K562 (cell line): Measurements from ENCODE around the gene TNFRSF6B. TPM values are rescaled to one million over a fixed set of nuclear protein-coding genes. Genes with fewer than 3 reads are reported as not detected.
A peak's percentile ranks its signal among the peaks of the same experiment; 100 is the strongest.

Experiments
- ATAC-seq: fragments of 200-7000 bp; cut with Tn5 transposase; 3 replicates; pipeline ENCODE4 v1.9.1; 2020; ENCODE audit warnings: moderate library complexity
- BruUV-seq: library from RNA; stranded (reverse); fragments of 400-500 nt; replicated peaks from 2 replicates; lab custom pipeline; 2021; lab: Mats Ljungman, UMichigan
- CTCF ChIA-PET: fragments of 300-600 bp; formaldehyde crosslinking; extraction: SDS; loops from one replicate; lab custom pipeline; 2021; ENCODE audit warnings: low intra/inter-chr PET ratio; lab: Yijun Ruan, JAX
- POLR2A ChIA-PET: fragments of 300-600, 350-650 bp; sonication (Branson Sonifier 250); formaldehyde crosslinking; extraction: SDS; loops from one replicate; lab custom pipeline; 2021; ENCODE audit warnings: antibody characterized with exemption, inconsistent platforms; lab: Yijun Ruan, JAX
- DNase-seq, 4 experiments: peaks; one replicate each; pipeline versions ENCODE4 v3.0.0 to v3.0.0-alpha.2; 2011 to 2018; ENCODE audit warnings: low spot score in 3 of 4, mixed read lengths in 3 of 4; ENCODE audit errors: extremely low read depth in 1 of 4
- FAIRE-seq: peaks from 2 replicates; lab custom pipeline; 2011; peaks lifted over from hg19 to GRCh38; lab: Jason Lieb, UNC
- H2AFZ ChIP-seq: 2 replicates; pipeline ENCODE4 v1.6.0; 2011; ENCODE audit warnings: low read depth, low read length, control low read depth, inconsistent platforms
- H3K27ac ChIP-seq: fragments of 200-600 bp; 3 replicates; pipeline ENCODE4 v1.8.0; 2011; ENCODE audit warnings: low read depth, mild to moderate bottlenecking, control low read depth, inconsistent platforms, low read length, moderate library complexity, mixed read lengths; ENCODE audit errors: extremely low read depth
- H3K27me3 ChIP-seq, 2 experiments: fragments of 300-600 bp in 1 of 2; 2 replicates in 1 of 2; 3 replicates in 1 of 2; pipeline versions ENCODE4 v1.6.0 to v1.8.0; 2011; ENCODE audit warnings: inconsistent platforms in 2 of 2, low read length in 2 of 2, mild to moderate bottlenecking in 1 of 2, mixed read lengths in 1 of 2, moderate library complexity in 1 of 2; ENCODE audit not compliant: control insufficient read depth in 2 of 2, insufficient read depth in 2 of 2
- H3K36me3 ChIP-seq: fragments of 300-600 bp; 3 replicates; pipeline ENCODE4 v1.8.0; 2011; ENCODE audit warnings: mild to moderate bottlenecking, low read length, inconsistent platforms; ENCODE audit not compliant: control insufficient read depth, insufficient read depth
- H3K4me1 ChIP-seq, 2 experiments: fragments of 200-600 bp in 1 of 2; replicated peaks in 1 of 2; 2 replicates in 1 of 2; 3 replicates in 1 of 2; pipeline versions ENCODE4 v1.5.1 to v1.8.0; 2011; ENCODE audit warnings: inconsistent platforms in 2 of 2, low read length in 2 of 2, mild to moderate bottlenecking in 1 of 2, mixed read lengths in 1 of 2, moderate library complexity in 1 of 2; ENCODE audit not compliant: control insufficient read depth in 2 of 2, insufficient read depth in 2 of 2
- H3K4me2 ChIP-seq: 2 replicates; pipeline ENCODE4 v1.6.1; 2011; ENCODE audit warnings: low read length, control low read depth, inconsistent platforms, mixed read lengths; ENCODE audit not compliant: insufficient read depth
- H3K4me3 ChIP-seq: fragments of 200-600 bp; sonication (generic), shearing (Covaris generic); 2 replicates; pipeline ENCODE4 v1.5.1; 2016; ENCODE audit warnings: control low read depth, inconsistent platforms
- H3K79me2 ChIP-seq: fragments of 200-600 bp; 3 replicates; pipeline ENCODE4 v1.8.0; 2011; ENCODE audit warnings: low read length, inconsistent platforms; ENCODE audit not compliant: control insufficient read depth, insufficient read depth
- H3K9ac ChIP-seq, 2 experiments: 2 replicates each; pipeline versions ENCODE4 v1.6.0 to v1.6.1; 2011; ENCODE audit warnings: low read depth in 2 of 2, low read length in 2 of 2, control low read depth in 1 of 2, inconsistent platforms in 1 of 2, mild to moderate bottlenecking in 1 of 2, mixed read lengths in 1 of 2; ENCODE audit not compliant: insufficient read depth in 1 of 2
- H3K9me1 ChIP-seq: one replicate; pipeline ENCODE4 v1.6.0; 2011; ENCODE audit warnings: inconsistent platforms, mild to moderate bottlenecking, low read length, moderate library complexity; ENCODE audit not compliant: control insufficient read depth, insufficient read depth
- H3K9me3 ChIP-seq: replicated peaks from 2 replicates; pipeline ENCODE4 v1.5.1; 2011; ENCODE audit warnings: low read depth, low read length, inconsistent platforms; ENCODE audit not compliant: control insufficient read depth, insufficient read depth
- H4K20me1 ChIP-seq: replicated peaks from 2 replicates; pipeline ENCODE4 v1.6.1; 2011; ENCODE audit warnings: low read length, inconsistent platforms, mixed read lengths; ENCODE audit not compliant: control insufficient read depth, insufficient read depth
- JUNB ChIP-seq: fragments of 450-650 bp; formaldehyde crosslinking; conservative IDR thresholded peaks from 2 replicates; pipeline ENCODE4 v1.4.0; 2020; ENCODE audit warnings: mild to moderate bottlenecking
- L3MBTL2 ChIP-seq: fragments of 450-650 bp; IDR thresholded peaks from 2 replicates; pipeline ENCODE4 v1.6.1; 2016; ENCODE audit warnings: mild to moderate bottlenecking, moderate library complexity
- NBN ChIP-seq: fragments of 450-650 bp; IDR thresholded peaks from 2 replicates; pipeline ENCODE4 v1.6.1; 2016; ENCODE audit warnings: low read depth, mild to moderate bottlenecking
- RFX7 ChIP-seq: fragments of 250-450 bp; sonication (Bioruptor Pico); IDR thresholded peaks from 2 replicates; pipeline ENCODE4 v1.5.1; 2021; ENCODE audit warnings: mild to moderate bottlenecking
- TAF1 ChIP-seq: IDR thresholded peaks from 2 replicates; pipeline ENCODE4 v1.6.1; 2011; ENCODE audit warnings: mild to moderate bottlenecking, low read length, moderate library complexity; ENCODE audit not compliant: insufficient read depth, control insufficient read depth, severe bottlenecking; ENCODE audit errors: extremely low read depth
- TARDBP ChIP-seq: fragments of 450-650 bp; IDR thresholded peaks from 2 replicates; pipeline ENCODE4 v1.6.1; 2016
- TFAM ChIP-seq: fragments of 250-450 bp; sonication (Bioruptor Pico); conservative IDR thresholded peaks from 2 replicates; pipeline ENCODE4 v1.5.0; 2021; ENCODE audit warnings: mild to moderate bottlenecking, moderate library complexity
- ZNF253 ChIP-seq: fragments of 250-450 bp; sonication (Bioruptor Pico); conservative IDR thresholded peaks from 2 replicates; pipeline ENCODE4 v1.6.1; 2021; ENCODE audit warnings: mild to moderate bottlenecking
- ZNF41 ChIP-seq: fragments of 250-450 bp; sonication (Bioruptor Pico); conservative IDR thresholded peaks from 2 replicates; pipeline ENCODE4 v1.4.0; 2020; ENCODE audit warnings: mild to moderate bottlenecking
- ZNF444 ChIP-seq: fragments of 250-450 bp; sonication (Bioruptor Pico); IDR thresholded peaks from 2 replicates; pipeline ENCODE4 v1.4.0; 2020; ENCODE audit warnings: mild to moderate bottlenecking, moderate library complexity
- WGBS: fragments of 100-300 bp; shearing (Covaris generic); methylation state at CpG from one replicate; pipeline ENCODE4 v1.1.6; 2016; ENCODE audit warnings: low coverage, mixed read lengths; ENCODE audit not compliant: insufficient coverage; ENCODE audit errors: missing lambda C conversion rate; 5-methylcytosine and 5-hydroxymethylcytosine counted together
- in situ Hi-C: fragments of 300-500 bp; cut with MboI; formaldehyde crosslinking; loops from 4 replicates; pipeline ENCODE4 v1.15.0; 2018; ENCODE audit warnings: inconsistent platforms, mixed read lengths
- intact Hi-C: fragments of 100-400 bp; cut with micrococcal nuclease; formaldehyde crosslinking; loops from 2 replicates; pipeline ENCODE4 v1.14.2; 2022
- polyA plus RNA-seq, 8 experiments: library from polyadenylated mRNA; depleted of rRNA in 4 of 8; stranded (reverse) in 5 of 8; unstranded in 3 of 8; fragments of >200 nt; fragmentation: Nextera tagmentation in 2 of 8; fragmentation: Illumina TruSeq in 1 of 8; extraction: Ambion mirVana in 2 of 8; extraction: Trizol in 1 of 8; gene quantifications; 2 replicates each; pipeline versions ENCODE4 v1.2.1 to v1.2.3, GENCODE V29; 2011 to 2014; ENCODE audit warnings: inconsistent platforms in 1 of 8, missing spikeins in 1 of 8
- total RNA-seq, 7 experiments: library from RNA; depleted of rRNA in 6 of 7; stranded (reverse); fragments of >200 nt in 6 of 7; fragmentation: Illumina TruSeq in 2 of 7; extraction: Trizol in 2 of 7; gene quantifications; 2 replicates each; pipeline versions ENCODE4 v1.2.1 to v1.2.3, GENCODE V29; 2011 to 2021; ENCODE audit warnings: low replicate concordance in 1 of 7
- TF ChIP-seq, protein P1 (sequence below), 2 experiments: fragments of 450-650 bp; formaldehyde crosslinking in 1 of 2; IDR thresholded peaks; 2 replicates each; pipeline versions ENCODE4 v1.4.0 to v1.6.1; 2014 to 2020; ENCODE audit warnings: mild to moderate bottlenecking in 2 of 2, borderline replicate concordance in 1 of 2, low read depth in 1 of 2
- TF ChIP-seq, protein P2 (sequence below): fragments of 450-650 bp; formaldehyde crosslinking; IDR thresholded peaks from 2 replicates; pipeline ENCODE4 v1.4.0; 2022; ENCODE audit warnings: missing genetic modification characterization

Gene TNFRSF6B
- total and polyA plus RNA-seq, 9 of the 15 experiments (the other 6 are each of a cell fraction or from before 2014, with no cell fraction given), result 0.10 to 3.5 (median 0.32) TPM; not detected in 6

DNA sequence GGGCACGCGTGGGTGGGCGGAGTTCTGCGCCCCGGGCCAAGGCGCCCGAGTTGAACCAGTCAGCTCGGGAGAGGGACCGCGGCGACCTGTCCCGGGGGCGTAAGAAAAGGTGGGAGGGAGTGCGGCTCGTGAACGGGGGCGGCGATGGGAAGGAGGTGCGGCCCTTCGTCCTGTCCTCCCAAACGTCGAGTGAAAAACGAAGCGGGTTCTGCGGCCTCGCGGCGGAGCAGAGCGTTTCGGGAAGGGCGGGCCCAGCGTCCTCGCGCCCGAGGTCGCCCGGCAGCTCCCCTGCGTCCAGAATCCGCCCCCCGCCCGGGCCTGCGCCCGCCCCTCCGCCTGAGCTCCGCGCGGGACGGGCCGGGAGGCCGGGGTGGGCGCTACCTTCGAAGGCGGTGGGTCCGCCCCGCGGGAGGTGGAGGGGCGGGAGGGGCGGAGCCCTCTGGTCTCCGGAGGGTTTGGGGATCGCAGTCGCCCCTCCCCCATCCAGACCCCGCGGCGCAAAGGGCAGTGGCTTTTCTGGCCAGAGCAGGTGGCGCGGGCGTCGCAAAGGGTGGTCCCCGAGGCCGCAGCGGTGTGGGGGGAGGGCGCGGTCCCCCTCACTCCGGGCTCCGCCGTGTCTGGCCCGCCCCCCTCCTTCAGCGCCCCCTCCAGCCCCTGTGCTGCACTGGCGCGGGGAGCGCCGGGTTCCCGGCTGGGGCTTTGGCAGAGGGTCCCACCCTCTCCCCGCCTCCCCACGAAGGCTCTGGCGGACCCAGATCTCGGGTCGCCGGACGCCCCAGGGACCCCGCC, 44.1 kb upstream of the TNFRSF6B start:
- CTCF ChIA-PET, result no interaction called here
- FAIRE-seq (no peak), DNase-seq (peak; percentile 59 to 66 (median 63)), ATAC-seq (peak; percentile 28)
- H3K36me3 ChIP-seq, result peaks cover 7% of the 10 kb centered on the region; the same call in 1 of the 3 replicates
- intact Hi-C loops, result loop anchor here (10.0 kb wide), 1 partner anchor 118 kb away; the partner anchor contains the start of gene PTK6
- H3K4me1 ChIP-seq, result peaks cover 30 to 72% of the 10 kb centered on the region in 2 experiments
- no peaks in the 10 kb centered on the region for H3K9me3 ChIP-seq
- no TSS peak for BruUV-seq
- H3K9me1 ChIP-seq, result peaks cover 3% of the 10 kb centered on the region
- H3K9ac ChIP-seq, result peak overlapping the region; percentile 31 to 92; a peak in 3 of 4 replicates
- peak overlapping the region; percentile 66 for H3K4me2 ChIP-seq
- H2AFZ ChIP-seq, result peak overlapping the region; percentile 72
- no peaks in the 10 kb centered on the region; the same call in 1 of the 2 replicates for H4K20me1 ChIP-seq
- H3K27ac ChIP-seq, result peak overlapping the region; percentile 82; the same call in 2 of the 3 replicates
- POLR2A ChIA-PET, result interaction anchor here (0.6 to 1.0 kb wide), 3 partner anchors 10 to 213 kb away, joined by 3 to 8 read pairs (median 3); no protein-coding TSS in a partner anchor
- H3K27me3 ChIP-seq, result no peaks in the 10 kb centered on the region
- in situ Hi-C loops, result no loop called here
- 1% methylated on average over 25 of the region's 91 CpGs for WGBS
- H3K4me3 ChIP-seq, result peak overlapping the region; percentile 68
- peaks cover 43% of the 10 kb centered on the region for H3K79me2 ChIP-seq
- TF ChIP-seq JUNB (no peak), TFAM (no peak), L3MBTL2 (peak; percentile 86), RFX7 (no peak), ZNF253 (CRISPR knock-in tag) (no peak), TAF1 (no peak), ZNF41 (no peak), TARDBP (no peak), NBN (no peak), ZNF444 (CRISPR knock-in tag) (no peak)
- TF ChIP-seq, protein P1, sequence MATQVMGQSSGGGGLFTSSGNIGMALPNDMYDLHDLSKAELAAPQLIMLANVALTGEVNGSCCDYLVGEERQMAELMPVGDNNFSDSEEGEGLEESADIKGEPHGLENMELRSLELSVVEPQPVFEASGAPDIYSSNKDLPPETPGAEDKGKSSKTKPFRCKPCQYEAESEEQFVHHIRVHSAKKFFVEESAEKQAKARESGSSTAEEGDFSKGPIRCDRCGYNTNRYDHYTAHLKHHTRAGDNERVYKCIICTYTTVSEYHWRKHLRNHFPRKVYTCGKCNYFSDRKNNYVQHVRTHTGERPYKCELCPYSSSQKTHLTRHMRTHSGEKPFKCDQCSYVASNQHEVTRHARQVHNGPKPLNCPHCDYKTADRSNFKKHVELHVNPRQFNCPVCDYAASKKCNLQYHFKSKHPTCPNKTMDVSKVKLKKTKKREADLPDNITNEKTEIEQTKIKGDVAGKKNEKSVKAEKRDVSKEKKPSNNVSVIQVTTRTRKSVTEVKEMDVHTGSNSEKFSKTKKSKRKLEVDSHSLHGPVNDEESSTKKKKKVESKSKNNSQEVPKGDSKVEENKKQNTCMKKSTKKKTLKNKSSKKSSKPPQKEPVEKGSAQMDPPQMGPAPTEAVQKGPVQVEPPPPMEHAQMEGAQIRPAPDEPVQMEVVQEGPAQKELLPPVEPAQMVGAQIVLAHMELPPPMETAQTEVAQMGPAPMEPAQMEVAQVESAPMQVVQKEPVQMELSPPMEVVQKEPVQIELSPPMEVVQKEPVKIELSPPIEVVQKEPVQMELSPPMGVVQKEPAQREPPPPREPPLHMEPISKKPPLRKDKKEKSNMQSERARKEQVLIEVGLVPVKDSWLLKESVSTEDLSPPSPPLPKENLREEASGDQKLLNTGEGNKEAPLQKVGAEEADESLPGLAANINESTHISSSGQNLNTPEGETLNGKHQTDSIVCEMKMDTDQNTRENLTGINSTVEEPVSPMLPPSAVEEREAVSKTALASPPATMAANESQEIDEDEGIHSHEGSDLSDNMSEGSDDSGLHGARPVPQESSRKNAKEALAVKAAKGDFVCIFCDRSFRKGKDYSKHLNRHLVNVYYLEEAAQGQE (IDR thresholded peaks at IDR 0.05; ENCODE audit: borderline replicate concordance), result no peak
- TF ChIP-seq, protein P1 (CRISPR knock-in tag; IDR thresholded peaks at IDR 0.05; ENCODE audit: low read depth), result peak; percentile 33; the same call in 1 of the 2 replicates
- TF ChIP-seq, protein P2, sequence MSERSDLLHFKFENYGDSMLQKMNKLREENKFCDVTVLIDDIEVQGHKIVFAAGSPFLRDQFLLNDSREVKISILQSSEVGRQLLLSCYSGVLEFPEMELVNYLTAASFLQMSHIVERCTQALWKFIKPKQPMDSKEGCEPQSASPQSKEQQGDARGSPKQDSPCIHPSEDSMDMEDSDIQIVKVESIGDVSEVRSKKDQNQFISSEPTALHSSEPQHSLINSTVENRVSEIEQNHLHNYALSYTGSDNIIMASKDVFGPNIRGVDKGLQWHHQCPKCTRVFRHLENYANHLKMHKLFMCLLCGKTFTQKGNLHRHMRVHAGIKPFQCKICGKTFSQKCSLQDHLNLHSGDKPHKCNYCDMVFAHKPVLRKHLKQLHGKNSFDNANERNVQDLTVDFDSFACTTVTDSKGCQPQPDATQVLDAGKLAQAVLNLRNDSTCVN (CRISPR knock-in tag), result no peak
